Aorta (tissue), 5 donors: ENCODE results near the gene TTC9B. TPM values are rescaled to one million over a fixed set of nuclear protein-coding genes. Genes with fewer than 3 reads are reported as not detected.
A peak's percentile ranks its signal among the peaks of the same experiment; 100 is the strongest.

Experiments
- ATAC-seq: fragments of 200-7000 bp; cut with Tn5 transposase; one replicate; pipeline ENCODE4 v1.9.1; 2022; ENCODE audit warnings: moderate library complexity; ENCODE audit not compliant: low FRiP score
- DNase-seq, 2 donors: peaks; one replicate each; pipeline ENCODE4 v3.0.0-alpha.2; 2020
- H3K27ac ChIP-seq, 2 donors: one replicate each; pipeline ENCODE4 v1.5.1; 2013; ENCODE audit warnings: low read length in 2 of 2, mild to moderate bottlenecking in 2 of 2, moderate library complexity in 2 of 2, control low read depth in 1 of 2, inconsistent platforms in 1 of 2, low read depth in 1 of 2
- H3K27me3 ChIP-seq, 2 donors: one replicate each; pipeline ENCODE4 v1.6.1; 2013; ENCODE audit warnings: control low read depth in 1 of 2, low read length in 1 of 2, mild to moderate bottlenecking in 1 of 2, moderate library complexity in 1 of 2; ENCODE audit not compliant: insufficient read depth in 2 of 2, control insufficient read depth in 1 of 2
- H3K36me3 ChIP-seq, 2 donors: one replicate each; pipeline ENCODE4 v1.6.1; 2013; ENCODE audit warnings: control low read depth in 1 of 2, low read length in 1 of 2, mild to moderate bottlenecking in 1 of 2; ENCODE audit not compliant: insufficient read depth in 2 of 2, control insufficient read depth in 1 of 2
- H3K4me1 ChIP-seq, 2 donors: one replicate each; pipeline ENCODE4 v1.6.1; 2013; ENCODE audit warnings: low read length in 2 of 2, control low read depth in 1 of 2, mild to moderate bottlenecking in 1 of 2, moderate library complexity in 1 of 2; ENCODE audit not compliant: insufficient read depth in 2 of 2, control insufficient read depth in 1 of 2
- H3K4me3 ChIP-seq, 2 donors: one replicate each; pipeline ENCODE4 v1.5.1; 2013; ENCODE audit warnings: low read length in 2 of 2, control low read depth in 1 of 2, mild to moderate bottlenecking in 1 of 2
- H3K9me3 ChIP-seq: one replicate; pipeline ENCODE4 v1.6.1; 2013; ENCODE audit warnings: mild to moderate bottlenecking, low read length; ENCODE audit not compliant: control insufficient read depth
- WGBS, 2 donors: extraction: QIAGEN DNeasy Blood & Tissue Kit; methylation state at CpG; one replicate each; pipeline ENCODE4 v1.1.7; 2013; 5-methylcytosine and 5-hydroxymethylcytosine counted together
- intact Hi-C, 2 donors: fragments of 100-400 bp; cut with DNase I; formaldehyde crosslinking; loops; one replicate each; pipeline versions ENCODE4 v1.14.2 to v1.15.0; 2022
- polyA plus RNA-seq, 2 donors: library from polyadenylated mRNA; stranded (reverse); fragments of 200-250 nt; gene quantifications; one replicate each; pipeline ENCODE4 v1.2.3, GENCODE V29; 2013
- total RNA-seq, 2 donors: library from RNA; stranded (reverse); fragmentation: NEBNext Ultra II Directional; extraction: Animal tissue kit (Norgen Biotek cat#: 25700); gene quantifications; one replicate each; pipeline ENCODE4 v1.2.1, GENCODE V29; 2021
- donor health status: healthy with polysubstance abuse.
- donor health status: Bipolar disorder and iron deficiency.
- donor health status: DM: no; HTN: no; CAD: no.
- donor health status: DM: no; HTN: no; CAD: no.
- donor health status: DM: yes; HTN: yes; CAD: no.

Gene TTC9B
- total and polyA plus RNA-seq, 4 donors: 0.26 TPM; not detected in 3

DNA sequence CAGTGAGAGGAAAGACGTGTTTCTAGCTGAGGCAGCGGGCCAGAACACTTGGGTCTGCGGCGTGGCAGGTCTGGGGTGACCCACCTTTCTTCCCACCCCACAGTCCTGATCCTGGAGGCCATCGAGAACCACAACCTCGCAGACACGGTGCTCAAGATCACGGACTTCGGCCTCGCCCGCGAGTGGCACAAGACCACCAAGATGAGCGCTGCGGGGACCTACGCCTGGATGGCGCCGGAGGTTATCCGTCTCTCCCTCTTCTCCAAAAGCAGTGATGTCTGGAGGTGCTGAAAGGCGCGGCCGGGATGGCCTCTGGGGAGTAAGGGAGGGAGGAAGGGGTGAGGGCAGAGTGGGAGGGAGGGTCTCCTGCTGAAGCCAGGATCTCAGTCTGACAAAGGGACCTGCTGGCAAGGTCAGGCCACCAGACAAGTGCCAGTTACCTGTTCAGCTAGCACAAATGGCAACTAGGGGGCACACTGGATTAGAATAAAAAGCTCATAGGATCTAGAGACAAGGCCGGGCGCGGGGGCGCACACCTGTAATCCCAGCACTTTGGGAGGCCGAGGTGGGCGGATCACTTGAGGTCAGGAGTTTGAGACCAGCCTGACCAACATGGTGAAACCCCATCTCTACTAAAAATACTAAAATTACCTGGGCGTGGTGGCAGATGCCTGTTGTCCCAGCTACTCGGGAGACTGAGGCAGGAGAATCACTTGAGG, 19.8 kb downstream of the TTC9B start:
- H3K4me3 ChIP-seq: no peak overlapping the region

DNA sequence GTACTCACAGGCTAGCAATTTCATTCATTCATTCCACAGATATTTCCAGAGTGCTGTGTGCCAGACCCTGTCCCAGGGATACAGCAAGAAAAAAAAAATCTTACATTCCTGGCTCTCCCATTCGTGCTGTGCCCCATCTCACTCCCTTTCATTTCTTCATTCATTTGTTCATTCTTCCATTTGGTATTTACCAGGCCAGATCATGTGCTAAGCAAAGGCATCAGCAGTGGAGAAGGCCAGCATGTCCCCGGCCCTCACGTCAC, 24.7 kb downstream of the TTC9B start:
- no peak overlapping the region for H3K4me3 ChIP-seq
- 61 to 62% methylated on average over 3 of the region's 3 CpGs for WGBS, 2 donors
- no peaks in the 10 kb centered on the region for H3K4me1 ChIP-seq
- no peaks in the 10 kb centered on the region for H3K9me3 ChIP-seq
- no peak for ATAC-seq
- intact Hi-C loops: no loop called here
- no peak for DNase-seq
- H3K27ac ChIP-seq: no peak overlapping the region
- no peaks in the 10 kb centered on the region for H3K27me3 ChIP-seq
- H3K36me3 ChIP-seq: no peaks in the 10 kb centered on the region

More for the DNA sequence above, 19.8 kb downstream of the TTC9B start:
- no peaks in the 10 kb centered on the region for H3K27me3 ChIP-seq
- 96 to 97% methylated on average over 29 of the region's 29 CpGs for WGBS, 2 donors
- DNase-seq (no peak), ATAC-seq (no peak)
- H3K27ac ChIP-seq: no peak overlapping the region
- no peaks in the 10 kb centered on the region for H3K36me3 ChIP-seq
- intact Hi-C loops: no loop called here
- H3K9me3 ChIP-seq: no peaks in the 10 kb centered on the region
- H3K4me1 ChIP-seq: no peaks in the 10 kb centered on the region

DNA sequence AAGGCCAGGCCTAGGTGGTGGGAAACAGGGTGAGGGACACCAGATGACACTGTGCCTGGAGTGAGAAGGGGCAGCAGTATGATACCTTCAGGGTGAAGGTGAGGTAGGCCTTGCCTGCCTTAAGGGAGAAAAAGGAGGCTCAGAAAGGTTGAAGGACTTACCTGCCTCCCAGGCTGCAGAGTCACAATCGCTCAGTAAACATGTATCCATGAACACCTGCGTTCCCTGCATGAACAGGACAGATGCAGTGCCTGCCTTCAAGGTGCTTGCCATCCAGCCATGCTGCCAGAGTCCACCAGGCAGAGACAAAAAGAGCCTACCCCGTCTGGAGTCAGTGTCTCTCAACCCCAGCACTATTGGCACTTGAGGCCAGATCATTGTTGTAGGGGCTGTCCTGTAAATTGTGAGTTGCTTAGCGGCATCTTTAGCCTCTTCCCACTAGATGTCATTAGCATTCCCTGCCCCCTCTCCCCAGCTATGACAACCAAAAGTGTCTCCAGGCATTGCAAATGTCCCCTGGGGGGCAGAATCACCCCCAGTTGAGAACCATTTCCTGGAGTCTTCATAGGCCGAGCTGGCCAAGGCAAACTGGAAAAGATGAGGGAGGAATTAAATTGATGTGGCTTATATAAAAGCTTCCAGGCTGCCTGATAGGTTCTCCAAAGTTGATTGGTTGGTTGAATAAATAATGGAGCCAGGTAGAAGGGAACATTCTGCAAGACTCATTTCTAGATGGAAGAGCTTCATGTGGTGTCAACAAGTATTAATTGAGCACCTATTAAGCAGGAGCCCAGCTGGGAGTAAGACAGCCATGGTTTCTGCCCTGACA, 25.2 kb downstream of the TTC9B start:
- Histone ChIP-seq H3K27ac (no peak overlapping the region), H3K27me3 (no peaks in the 10 kb centered on the region), H3K9me3 (no peaks in the 10 kb centered on the region), H3K4me3 (no peak overlapping the region), H3K4me1 (no peaks in the 10 kb centered on the region), H3K36me3 (no peaks in the 10 kb centered on the region)
- 85 to 86% methylated on average over 5 of the region's 5 CpGs for WGBS, 2 donors
- intact Hi-C loops: no loop called here
- no peak for DNase-seq
- no peak for ATAC-seq

DNA sequence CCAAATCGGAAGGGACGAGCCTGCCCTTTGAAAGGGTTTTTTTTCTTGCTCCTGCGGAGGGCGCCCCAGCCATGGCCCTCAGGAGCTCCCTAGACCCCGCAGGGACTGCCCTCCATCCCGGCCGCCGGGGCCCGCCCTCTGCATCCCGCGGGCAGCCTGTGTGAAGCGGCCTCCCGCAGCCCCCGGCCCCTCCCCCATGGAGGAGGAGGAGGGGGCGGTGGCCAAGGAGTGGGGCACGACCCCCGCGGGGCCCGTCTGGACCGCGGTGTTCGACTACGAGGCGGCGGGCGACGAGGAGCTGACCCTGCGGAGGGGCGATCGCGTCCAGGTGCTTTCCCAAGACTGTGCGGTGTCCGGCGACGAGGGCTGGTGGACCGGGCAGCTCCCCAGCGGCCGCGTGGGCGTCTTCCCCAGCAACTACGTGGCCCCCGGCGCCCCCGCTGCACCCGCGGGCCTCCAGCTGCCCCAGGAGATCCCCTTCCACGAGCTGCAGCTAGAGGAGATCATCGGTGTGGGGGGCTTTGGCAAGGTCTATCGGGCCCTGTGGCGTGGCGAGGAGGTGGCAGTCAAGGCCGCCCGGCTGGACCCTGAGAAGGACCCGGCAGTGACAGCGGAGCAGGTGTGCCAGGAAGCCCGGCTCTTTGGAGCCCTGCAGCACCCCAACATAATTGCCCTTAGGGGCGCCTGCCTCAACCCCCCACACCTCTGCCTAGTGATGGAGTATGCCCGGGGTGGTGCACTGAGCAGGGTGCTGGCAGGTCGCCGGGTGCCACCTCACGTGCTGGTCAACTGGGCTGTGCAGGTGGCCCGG, 26.1 kb downstream of the TTC9B start:
- Histone ChIP-seq H3K4me3 (peak overlapping the region; percentile 18 to 96), H3K27ac (no peak overlapping the region), H3K4me1 (no peaks in the 10 kb centered on the region), H3K9me3 (no peaks in the 10 kb centered on the region), H3K36me3 (no peaks in the 10 kb centered on the region), H3K27me3 (no peaks in the 10 kb centered on the region)
- no peak for ATAC-seq
- intact Hi-C loops: no loop called here
- peak in 1 of 2 donors; percentile 83 for DNase-seq
- WGBS, 2 donors: 13 to 15% methylated on average over 51 to 62 of the region's 62 CpGs

DNA sequence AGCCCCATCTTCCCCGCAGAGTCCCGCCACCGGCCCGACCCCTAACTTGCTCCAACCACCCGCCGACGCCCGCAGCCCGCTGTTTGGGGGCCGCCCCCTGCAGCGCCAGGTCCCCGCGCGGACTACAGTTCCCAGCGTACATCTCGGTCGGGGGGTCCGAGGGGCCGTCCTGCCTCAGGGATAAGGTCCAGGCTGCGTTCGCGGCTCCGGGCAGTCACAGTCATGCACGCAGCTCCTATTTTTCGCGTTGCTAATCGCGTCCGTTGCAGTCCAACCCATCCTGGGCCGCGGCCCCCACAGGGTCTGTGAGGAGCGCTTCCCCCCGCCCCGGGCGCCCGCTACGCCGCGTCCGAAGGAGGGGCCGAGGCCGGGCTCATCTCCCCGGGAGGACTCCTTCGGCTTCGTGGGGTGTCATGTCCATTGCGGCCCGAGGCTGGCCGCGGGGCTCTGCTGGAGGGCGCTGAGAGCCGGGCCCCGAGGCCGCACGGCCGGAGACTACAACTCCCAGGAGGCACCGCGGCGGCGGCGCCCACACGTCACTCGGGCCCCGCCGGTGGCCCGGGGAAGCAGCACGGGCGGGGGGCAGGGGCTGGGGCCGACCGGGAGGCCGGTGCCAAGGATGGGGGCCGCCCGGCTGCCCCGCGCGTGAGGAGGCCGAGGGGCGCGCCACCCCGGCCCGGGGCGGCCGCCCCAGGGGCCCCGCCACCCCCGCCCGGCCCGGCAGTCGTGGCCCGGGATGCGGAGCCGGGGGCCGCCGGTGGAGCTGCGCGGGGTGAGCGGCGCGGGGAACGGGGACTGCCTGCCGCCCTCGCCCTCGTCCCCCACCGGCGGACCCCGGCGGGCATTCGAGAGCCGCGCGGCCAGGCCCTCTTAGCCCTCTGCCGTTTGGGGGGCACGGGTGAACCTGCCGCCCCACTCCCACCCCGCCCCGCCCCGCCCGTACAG, 27.0 kb downstream of the TTC9B start, which contains the start of gene MAP3K10:
Gene MAP3K10 (plus strand): TSS at position 536 of the 945 bp plus-strand sequence. CDS start 606 bp downstream, outside the sequence.
- peak; percentile 94 for ATAC-seq
- no peaks in the 10 kb centered on the region for H3K4me1 ChIP-seq
- DNase-seq: peak; percentile 84 to 94
- 0% methylated on average over 78 to 116 of the region's 116 CpGs for WGBS, 2 donors
- no peaks in the 10 kb centered on the region for H3K27me3 ChIP-seq
- H3K36me3 ChIP-seq: no peaks in the 10 kb centered on the region
- peak within 1 kb of the TSS; percentile 49 to 89 for H3K27ac ChIP-seq
- intact Hi-C loops: no loop called here
- peak within 1 kb of the TSS; percentile 18 to 96 for H3K4me3 ChIP-seq
- H3K9me3 ChIP-seq: no peaks in the 10 kb centered on the region

DNA sequence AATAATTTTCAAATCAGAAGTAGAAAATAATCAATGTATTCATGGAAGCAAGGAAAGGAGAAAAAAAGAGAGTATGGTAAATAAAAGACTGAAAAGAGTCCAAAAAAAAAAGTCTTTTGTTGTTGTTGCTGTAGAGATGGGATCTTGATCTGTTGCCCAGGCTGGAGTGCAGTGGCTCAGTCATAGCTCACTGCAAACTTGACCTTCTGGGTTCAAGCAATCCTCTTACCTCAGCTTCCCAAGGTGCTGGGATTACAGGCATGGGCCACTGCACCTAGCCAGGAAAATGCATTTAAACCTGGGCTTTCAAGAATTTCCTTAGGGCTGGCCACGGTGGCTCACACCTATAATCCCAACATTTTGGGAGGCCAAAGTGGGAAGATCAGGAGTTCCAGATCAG, 33.9 kb downstream of the TTC9B start:
- Histone ChIP-seq H3K4me1 (no peaks in the 10 kb centered on the region), H3K27ac (no peak overlapping the region), H3K4me3 (no peak overlapping the region), H3K9me3 (no peaks in the 10 kb centered on the region), H3K36me3 (no peaks in the 10 kb centered on the region), H3K27me3 (no peaks in the 10 kb centered on the region)
- ATAC-seq (no peak), DNase-seq (no peak)
- intact Hi-C loops: no loop called here
- WGBS, 2 donors: 73 to 79% methylated on average over 1 of the region's 1 CpG

DNA sequence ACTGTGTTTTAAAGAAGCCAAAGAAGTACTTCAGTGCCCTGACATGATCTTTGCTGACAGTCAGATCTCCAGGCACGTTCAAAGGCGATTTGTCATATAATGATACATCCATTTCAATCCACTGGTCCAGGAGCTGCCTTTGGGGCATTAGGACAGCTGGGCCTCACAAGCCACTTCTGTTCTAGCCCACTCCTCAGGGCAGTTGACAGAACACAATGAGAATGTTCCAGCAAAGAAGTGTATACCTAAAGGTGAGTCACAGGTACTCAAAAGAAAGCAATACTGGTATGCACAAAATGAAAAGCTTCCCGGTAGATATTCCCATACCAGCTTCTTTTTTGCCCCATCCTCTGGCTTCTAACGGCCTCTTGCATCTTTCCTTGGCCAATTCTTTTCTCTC, 39.4 kb downstream of the TTC9B start:
- ATAC-seq: no peak
- WGBS, 2 donors: 72 to 79% methylated on average over 4 of the region's 4 CpGs

More for the DNA sequence above, 39.4 kb downstream of the TTC9B start:
- Histone ChIP-seq H3K9me3 (peaks cover 5% of the 10 kb centered on the region), H3K27me3 (no peaks in the 10 kb centered on the region), H3K27ac (no peak overlapping the region), H3K4me3 (no peak overlapping the region), H3K4me1 (no peaks in the 10 kb centered on the region), H3K36me3 (no peaks in the 10 kb centered on the region)
- DNase-seq: no peak
- intact Hi-C loops: no loop called here
